Islet precursor cell (in vitro differentiated cells): ENCODE data around the gene JPT1.
"Not testable (repeated sequence)": the region's sequence is repeated elsewhere in the genome, so short reads cannot be mapped to it uniquely, and the experiment has no call there.

Experiments
- DNase-seq: peaks from one replicate; pipeline ENCODE4 v3.0.0-alpha.2; 2018

JPT1 gene

GRCh38 chr17:75155191-75155601 lies 884 bp upstream of the JPT1 start:
- peak; percentile 70 for DNase-seq

GRCh38 chr17:75153780-75154194 lies 525 bp downstream of the JPT1 start:
- DNase-seq: peak; percentile 69

- peak; percentile 78 for DNase-seq
These were observed 1.2 kb downstream of the JPT1 start for GRCh38 chr17:75152922-75153779.

- no peak for DNase-seq
These were observed 1.8 kb downstream of the JPT1 start for GRCh38 chr17:75152523-75152921.

GRCh38 chr17:75151930-75152329 lies 2.4 kb downstream of the JPT1 start:
- DNase-seq: no peak

- no peak for DNase-seq
These were observed 6.3 kb downstream of the JPT1 start for GRCh38 chr17:75147878-75148546.

GRCh38 chr17:75146592-75146991 lies 7.7 kb downstream of the JPT1 start:
- no peak for DNase-seq

- no peak for DNase-seq
These were observed 9.3 kb downstream of the JPT1 start for GRCh38 chr17:75144816-75145512.

GRCh38 chr17:75142236-75142971 lies 11.9 kb downstream of the JPT1 start:
- no peak for DNase-seq

- no peak for DNase-seq
These were observed 15.8 kb downstream of the JPT1 start for GRCh38 chr17:75138519-75138918.

GRCh38 chr17:75137762-75138161 lies 16.6 kb downstream of the JPT1 start:
- DNase-seq: not testable (repeated sequence)

GRCh38 chr17:75135946-75136345 lies 18.4 kb downstream of the JPT1 start:
- DNase-seq: no peak

- DNase-seq: no peak
These were observed 18.9 kb downstream of the JPT1 start for GRCh38 chr17:75135452-75135851.

GRCh38 chr17:75133607-75134347 lies 20.5 kb downstream of the JPT1 start:
- peak; percentile 77 for DNase-seq

- DNase-seq: no peak
These were observed 21.3 kb downstream of the JPT1 start for GRCh38 chr17:75133001-75133400.

GRCh38 chr17:75132018-75133000 lies 22.0 kb downstream of the JPT1 start:
- DNase-seq: not testable (repeated sequence)

GRCh38 chr17:75131278-75132017 lies 22.9 kb downstream of the JPT1 start, which contains the start of gene NT5C:
NT5C (minus strand) TSS chr17:75131742; CDS start chr17:75131707, 35 bp downstream.
- peak; percentile 94 for DNase-seq

GRCh38 chr17:75130632-75131277 lies 23.6 kb downstream of the JPT1 start:
- DNase-seq: peak; percentile 88

- no peak for DNase-seq
These were observed 24.2 kb downstream of the JPT1 start for GRCh38 chr17:75130059-75130631.
